H7 (cell line): Measurements from ENCODE around the gene CPNE4. TPM values are rescaled to one million over a fixed set of nuclear protein-coding genes. Genes with fewer than 3 reads are reported as not detected.
"Not testable (repeated sequence)": the region's sequence is repeated elsewhere in the genome, so short reads cannot be mapped to it uniquely, and the experiment has no call there.

ENCODE experiments used
- DNase-seq: peaks from one replicate; pipeline ENCODE4 v3.0.0; 2012
- H3K27me3 ChIP-seq: 2 replicates; pipeline ENCODE4 v1.6.0; 2011; ENCODE audit warnings: mild to moderate bottlenecking, low read length; ENCODE audit not compliant: control insufficient read depth, insufficient read depth
- H3K36me3 ChIP-seq: replicated peaks from 2 replicates; pipeline ENCODE4 v1.5.1; 2011; ENCODE audit warnings: low read length; ENCODE audit not compliant: control insufficient read depth, insufficient read depth
- H3K4me3 ChIP-seq: 2 replicates; pipeline ENCODE4 v1.5.1; 2011; ENCODE audit warnings: low read depth, mild to moderate bottlenecking, control low read depth, low read length, moderate library complexity; ENCODE audit not compliant: insufficient read depth
- total RNA-seq: library from RNA; depleted of rRNA; stranded (reverse); fragments of >200 nt; shearing (Covaris generic); gene quantifications from 2 replicates; pipeline ENCODE4 v1.2.3, GENCODE V29; 2014

The CPNE4 gene
- total RNA-seq, 1 experiment from 2014 or later: 0.83 TPM

DNA sequence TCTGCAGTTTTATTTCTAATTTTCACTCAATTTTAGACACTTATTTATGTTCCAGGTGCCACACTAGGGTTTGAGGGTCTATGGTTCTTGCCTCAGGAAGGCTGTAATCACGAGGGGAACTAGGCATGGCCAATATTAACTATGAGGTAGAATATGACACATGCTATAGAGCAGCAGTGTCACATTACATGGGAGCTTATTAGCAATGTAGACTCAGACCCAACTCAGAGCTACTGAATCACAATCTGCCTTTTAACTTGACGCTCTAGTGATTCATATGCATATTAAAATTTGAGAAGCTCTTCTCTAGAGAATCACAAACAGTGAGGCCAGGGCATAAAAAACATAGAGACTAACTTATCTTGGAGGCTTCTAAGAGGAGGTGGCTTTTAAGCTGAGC is 499.2 kb downstream of the CPNE4 start:
- DNase-seq: no peak
- no peaks in the 10 kb centered on the region for H3K36me3 ChIP-seq

DNA sequence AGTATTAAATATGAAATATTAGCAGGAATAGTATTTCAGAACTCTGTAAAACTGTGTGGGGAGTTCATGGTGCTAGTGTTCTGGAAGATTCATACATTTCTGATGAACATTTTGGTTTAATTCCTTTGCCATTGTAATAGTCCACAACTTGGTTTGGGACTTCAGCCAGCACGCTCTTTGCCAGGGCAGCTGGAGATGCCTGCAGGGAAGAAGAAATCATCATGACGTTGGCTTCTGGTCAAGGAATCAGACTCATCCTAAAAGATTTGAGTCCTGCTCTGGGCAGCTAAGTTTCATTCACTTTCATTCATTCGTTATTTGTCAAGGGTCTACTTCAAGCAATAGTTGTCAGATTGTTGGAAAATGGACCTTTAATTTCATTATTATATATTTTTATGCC is 499.7 kb downstream of the CPNE4 start:
- Histone ChIP-seq H3K27me3 (no peaks in the 10 kb centered on the region), H3K36me3 (no peaks in the 10 kb centered on the region)
- no peak for DNase-seq

More for the DNA sequence above, 499.2 kb downstream of the CPNE4 start:
- Histone ChIP-seq H3K27me3 (no peaks in the 10 kb centered on the region), H3K4me3 (no peak overlapping the region)

DNA sequence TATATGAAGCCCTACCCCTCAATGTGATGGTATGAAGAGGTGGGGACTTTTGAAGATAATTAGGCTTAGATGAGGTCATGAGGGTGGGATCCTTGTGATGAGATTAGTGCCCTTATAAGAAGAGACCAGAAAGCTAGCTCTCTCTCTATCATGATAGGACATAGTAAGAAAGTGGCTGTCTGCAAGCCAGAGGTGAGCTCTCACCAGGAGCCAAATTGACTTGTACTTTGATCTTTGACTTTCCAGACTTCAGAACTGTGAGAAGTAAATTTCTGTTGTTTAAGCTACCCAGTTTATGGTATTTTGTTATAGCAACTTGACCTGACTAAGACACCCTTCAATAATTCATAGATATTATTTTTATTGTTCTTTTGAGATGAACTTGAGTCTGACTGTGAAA is 502.2 kb downstream of the CPNE4 start:
- H3K36me3 ChIP-seq: no peaks in the 10 kb centered on the region
- H3K4me3 ChIP-seq: no peak overlapping the region
- no peak for DNase-seq
- H3K27me3 ChIP-seq: no peaks in the 10 kb centered on the region

More for the DNA sequence above, 499.7 kb downstream of the CPNE4 start:
- H3K4me3 ChIP-seq: no peak overlapping the region

DNA sequence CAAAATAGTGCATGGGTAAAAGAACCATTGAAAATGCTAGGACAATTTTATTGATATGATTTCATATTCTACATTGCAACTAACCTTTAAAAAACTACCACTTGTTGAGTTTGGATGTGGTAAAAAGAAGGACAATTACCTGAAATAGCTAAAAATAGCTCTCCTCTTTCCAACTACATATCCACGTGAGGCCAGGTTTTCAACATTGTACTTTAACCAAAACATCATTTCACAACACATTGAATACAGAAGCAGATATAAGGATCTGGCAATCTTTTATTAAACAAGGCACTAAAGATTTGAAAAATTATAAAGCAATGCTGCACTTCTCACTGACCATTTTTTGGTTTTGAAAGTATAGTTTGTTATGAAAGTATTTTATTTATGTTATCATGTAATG is 504.0 kb downstream of the CPNE4 start:
- no peak for DNase-seq
- Histone ChIP-seq H3K36me3 (no peaks in the 10 kb centered on the region), H3K27me3 (no peaks in the 10 kb centered on the region), H3K4me3 (no peak overlapping the region)

DNA sequence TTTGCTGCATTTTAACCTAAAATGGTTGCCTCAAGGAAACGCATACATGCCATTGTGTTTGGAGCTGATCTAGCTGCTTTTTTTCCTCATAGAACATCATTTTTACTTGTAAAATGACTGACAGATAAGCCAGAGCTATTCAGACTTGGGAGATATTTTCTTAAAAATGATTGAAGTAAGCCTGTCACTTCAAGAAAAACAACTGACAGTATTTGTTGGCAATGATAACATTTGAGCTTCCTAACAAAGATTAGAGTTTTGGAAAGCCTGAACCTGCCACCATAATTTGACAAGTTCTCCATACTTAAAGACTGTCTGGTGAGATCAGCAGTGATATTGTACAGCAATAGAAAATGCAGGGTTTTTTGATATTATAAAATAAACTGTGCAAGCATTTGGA is 504.4 kb downstream of the CPNE4 start:
- DNase-seq: no peak
- H3K4me3 ChIP-seq: no peak overlapping the region
- H3K27me3 ChIP-seq: no peaks in the 10 kb centered on the region
- no peaks in the 10 kb centered on the region for H3K36me3 ChIP-seq

DNA sequence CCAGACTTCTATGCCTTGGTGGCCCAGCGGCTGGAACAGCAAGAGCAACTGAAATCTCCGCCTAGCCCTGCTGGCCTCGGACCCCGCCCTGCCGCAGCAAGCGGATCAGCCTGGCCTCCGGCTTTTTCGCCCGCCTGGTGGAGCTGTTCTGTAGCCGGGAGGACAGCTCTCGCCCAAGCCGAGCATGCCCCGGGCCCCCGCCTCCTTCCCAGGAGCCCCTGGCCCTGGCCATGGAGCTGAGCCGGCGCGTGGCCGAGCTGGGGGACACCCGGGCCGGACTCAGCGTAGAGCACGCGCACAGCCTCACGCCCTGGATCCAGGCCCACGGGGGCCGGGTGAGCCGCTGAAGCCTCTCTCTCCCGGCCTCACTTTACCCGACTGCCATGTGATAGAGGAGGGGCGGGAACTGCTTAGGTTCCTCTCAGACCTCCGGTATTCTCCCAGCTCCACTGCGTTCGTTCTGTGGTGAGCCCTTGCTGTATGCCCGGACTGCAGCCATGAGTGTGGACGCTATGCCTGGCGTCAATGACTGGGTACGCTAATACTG is 507.9 kb downstream of the CPNE4 start:
- Histone ChIP-seq H3K36me3 (no peaks in the 10 kb centered on the region), H3K4me3 (no peak overlapping the region), H3K27me3 (no peaks in the 10 kb centered on the region)
- peak; percentile 86 for DNase-seq

DNA sequence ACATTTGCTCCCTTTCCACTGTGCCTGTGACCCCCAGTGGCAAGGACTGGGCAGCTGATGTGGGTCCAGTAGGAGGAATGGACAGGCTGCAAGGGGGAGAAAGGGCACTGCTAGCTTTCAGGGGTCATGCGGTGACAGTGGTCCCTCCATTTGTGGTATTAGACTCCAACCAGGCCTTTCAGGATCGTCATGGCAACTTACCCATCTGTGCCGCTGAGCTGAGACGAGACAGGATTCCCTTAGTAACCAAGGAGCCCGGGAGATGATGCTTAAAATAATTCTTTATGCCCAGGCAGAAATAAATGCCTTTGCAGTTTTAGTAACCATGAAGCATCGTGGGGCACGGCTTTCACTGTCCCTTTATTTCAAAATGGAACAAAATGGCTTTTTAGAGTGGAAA is 516.1 kb downstream of the CPNE4 start:
- Histone ChIP-seq H3K36me3 (no peaks in the 10 kb centered on the region), H3K4me3 (no peak overlapping the region), H3K27me3 (no peaks in the 10 kb centered on the region)
- DNase-seq: no peak

DNA sequence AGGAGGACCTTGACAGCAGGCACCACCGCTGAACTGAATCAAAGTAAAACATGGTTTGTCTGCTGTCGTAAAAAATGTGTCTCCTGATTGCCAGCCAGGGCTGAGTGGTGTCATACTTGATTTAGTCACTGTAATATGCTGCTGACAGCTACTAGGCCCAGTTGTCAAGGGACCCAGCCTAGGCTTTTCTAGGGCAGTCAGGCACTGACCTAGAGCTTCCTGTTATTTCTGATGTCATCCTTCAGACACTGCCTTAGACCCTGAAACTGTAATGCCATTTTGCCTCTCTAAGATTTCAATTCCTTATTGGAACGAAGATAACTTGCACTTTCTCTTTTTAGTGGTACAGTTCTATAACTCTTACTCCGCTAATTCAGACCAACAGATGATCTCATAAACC is 529.4 kb downstream of the CPNE4 start:
- DNase-seq: no peak
- no peaks in the 10 kb centered on the region for H3K27me3 ChIP-seq
- no peak overlapping the region for H3K4me3 ChIP-seq
- peaks cover 3% of the 10 kb centered on the region; the same call in 1 of the 2 replicates for H3K36me3 ChIP-seq

DNA sequence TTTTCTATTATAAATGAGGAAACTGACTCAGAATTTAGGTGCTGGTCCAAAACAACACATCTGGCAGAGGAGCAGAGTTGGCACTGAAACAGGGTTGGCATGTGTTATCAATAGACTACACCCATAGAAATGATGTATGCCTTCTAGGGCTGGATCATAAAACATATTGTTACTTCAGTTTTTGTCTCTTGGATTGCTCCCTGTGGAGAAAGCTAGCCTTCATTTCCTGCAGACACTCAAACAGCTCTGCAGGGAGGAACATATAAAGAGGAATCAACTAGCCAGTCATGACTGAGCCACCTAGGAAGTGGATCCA is 531.5 kb downstream of the CPNE4 start:
- H3K4me3 ChIP-seq: peak overlapping the region; percentile 90
- H3K36me3 ChIP-seq: peaks cover 12% of the 10 kb centered on the region
- H3K27me3 ChIP-seq: no peaks in the 10 kb centered on the region
- no peak for DNase-seq

DNA sequence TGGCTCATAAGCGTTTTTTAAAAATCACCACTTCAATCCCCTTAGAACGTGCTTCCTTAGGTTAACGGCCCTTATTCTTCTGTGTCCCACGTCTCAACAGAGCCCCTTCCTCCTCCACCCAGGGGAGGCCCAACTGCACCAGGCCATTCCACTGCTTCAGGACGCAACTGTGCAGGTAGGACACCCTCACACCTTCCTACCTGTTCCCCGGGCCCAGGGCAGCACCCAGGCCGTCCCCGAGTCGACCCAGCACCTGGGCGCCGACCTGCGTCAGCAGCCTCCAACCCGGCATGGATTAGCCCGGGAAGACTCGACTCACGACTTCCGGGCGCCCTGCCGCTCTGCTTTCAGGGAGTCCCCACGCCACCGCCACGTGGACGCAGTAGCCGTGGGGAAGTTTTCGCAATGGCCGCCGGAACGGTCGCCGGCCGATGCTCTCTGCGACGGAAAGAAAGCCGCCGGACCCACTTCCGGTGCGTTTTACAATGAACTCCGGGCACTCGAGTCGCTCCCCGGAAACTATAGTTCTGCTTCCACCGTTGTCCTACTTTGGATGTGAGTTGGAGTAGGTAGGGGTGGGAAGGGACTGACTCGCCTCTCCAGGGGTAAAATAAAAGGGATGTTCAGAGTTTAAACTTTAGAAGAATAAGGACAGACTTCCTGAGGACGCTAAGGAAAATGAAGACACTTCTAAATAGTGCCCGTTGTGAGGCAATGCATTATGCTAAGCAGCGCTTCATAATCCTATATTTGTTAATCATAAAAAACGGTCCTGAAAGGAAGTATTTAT is 532.1 kb downstream of the CPNE4 start, which contains the start of gene MRPL3:
MRPL3 (minus strand) TSS at position 442 of the 790 bp plus-strand sequence; CDS start at position 292, 150 bp downstream.
- H3K4me3 ChIP-seq: peak within 1 kb of the TSS; percentile 90
- H3K36me3 ChIP-seq: peaks cover 17% of the 10 kb centered on the region
- H3K27me3 ChIP-seq: no peaks in the 10 kb centered on the region
- DNase-seq: peak; percentile 74

DNA sequence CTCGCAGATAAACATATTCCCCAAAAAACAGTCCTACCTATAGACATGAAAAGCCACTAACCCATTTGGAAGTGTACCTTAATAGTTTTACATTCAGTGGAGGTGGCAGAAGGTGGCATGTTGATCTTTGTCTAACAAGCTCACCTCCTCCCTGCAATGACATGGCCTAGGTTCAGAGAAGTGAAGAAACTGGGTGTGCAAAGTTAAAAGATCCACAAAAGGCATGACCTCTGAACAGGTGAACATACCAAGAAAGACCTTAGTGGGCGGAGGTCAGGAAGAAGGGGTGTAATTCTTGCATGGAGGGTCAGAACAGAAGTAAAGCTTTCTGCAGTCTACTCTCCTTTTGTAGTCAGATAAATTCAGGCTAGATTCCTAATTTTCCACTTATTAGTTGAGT is 532.9 kb downstream of the CPNE4 start:
- H3K36me3 ChIP-seq: peaks cover 21% of the 10 kb centered on the region

DNA sequence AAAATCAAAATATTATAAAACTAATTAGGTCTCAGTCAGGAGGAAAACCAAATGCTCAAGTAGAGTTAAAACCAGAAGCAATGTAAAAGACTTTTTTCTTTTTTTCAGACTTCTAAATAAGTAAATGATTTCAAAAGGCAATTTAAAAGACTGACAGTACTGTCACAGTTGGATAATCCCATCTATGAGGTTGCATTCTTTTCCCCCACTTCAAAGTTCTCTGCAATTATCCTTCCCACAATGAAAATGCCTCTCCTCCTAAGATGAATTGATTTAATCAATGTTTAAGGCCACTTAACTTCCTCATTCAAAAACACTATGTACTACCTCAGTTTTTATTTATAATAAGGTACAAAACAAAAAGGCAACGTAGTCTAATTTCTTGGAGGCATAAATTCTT is 540.1 kb downstream of the CPNE4 start:
- Histone ChIP-seq H3K27me3 (no peaks in the 10 kb centered on the region), H3K4me3 (no peak overlapping the region), H3K36me3 (peaks cover 20% of the 10 kb centered on the region)
- DNase-seq: no peak

More for the DNA sequence above, 532.9 kb downstream of the CPNE4 start:
- peak; percentile 13 for DNase-seq
- Histone ChIP-seq H3K27me3 (no peaks in the 10 kb centered on the region), H3K4me3 (peak overlapping the region; percentile 90)

DNA sequence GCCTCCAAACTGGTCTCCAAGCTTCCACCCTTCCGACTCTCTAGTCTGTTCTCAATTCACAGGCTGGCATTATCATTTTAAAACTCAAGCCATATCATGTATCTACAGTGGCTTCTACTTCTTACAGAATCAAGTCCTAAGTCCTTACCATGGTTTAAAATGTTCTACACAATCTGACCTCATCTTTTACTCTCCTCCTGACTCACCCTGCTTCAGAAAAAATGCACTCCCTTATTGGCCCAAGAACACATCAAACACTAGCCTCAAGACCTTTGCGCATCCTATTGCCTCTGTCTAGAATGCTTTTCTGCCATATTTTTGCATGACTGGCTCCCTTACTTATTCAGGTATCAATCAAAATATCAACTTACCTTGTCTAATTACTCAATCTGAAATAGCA is 543.0 kb downstream of the CPNE4 start:
- Histone ChIP-seq H3K4me3 (no peak overlapping the region), H3K27me3 (no peaks in the 10 kb centered on the region), H3K36me3 (peaks cover 7% of the 10 kb centered on the region)
- DNase-seq: no peak

DNA sequence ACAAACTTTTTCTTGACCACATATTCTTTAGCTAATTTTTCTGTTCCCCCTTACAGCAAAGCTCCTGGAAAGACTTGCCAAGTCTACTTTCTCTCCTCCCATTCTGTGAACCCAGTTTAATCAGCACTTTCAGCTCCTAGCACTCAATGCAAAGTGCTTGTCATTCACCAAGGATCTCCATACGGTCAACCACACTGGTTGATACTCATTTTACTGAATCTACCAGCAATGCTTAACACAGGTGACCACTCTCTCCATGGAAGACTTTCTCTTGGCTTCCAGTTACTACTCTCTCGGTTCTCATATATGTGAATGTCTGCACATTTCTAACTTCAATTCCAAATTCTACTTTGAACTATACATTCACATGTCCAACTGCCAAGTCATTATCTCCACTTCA is 543.7 kb downstream of the CPNE4 start:
- H3K36me3 ChIP-seq: peaks cover 7% of the 10 kb centered on the region
- DNase-seq: no peak
- no peak overlapping the region for H3K4me3 ChIP-seq

DNA sequence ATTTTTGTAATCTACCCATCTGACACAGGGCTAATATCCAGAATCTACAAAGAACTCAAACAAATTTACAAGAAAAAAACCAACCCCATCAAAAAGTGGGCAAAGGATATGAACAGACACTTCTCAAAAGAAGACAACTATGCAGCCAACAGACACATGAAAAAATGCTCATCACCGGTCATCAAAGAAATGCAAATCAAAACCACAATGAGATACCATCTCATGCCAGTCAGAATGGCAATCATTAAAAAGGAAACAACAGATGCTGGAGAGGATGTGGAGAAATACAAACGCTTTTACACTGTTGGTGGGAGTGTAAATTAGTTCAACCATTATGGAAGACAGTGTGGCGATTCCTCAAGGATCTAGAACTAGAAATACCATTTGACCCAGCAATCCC is 548.3 kb downstream of the CPNE4 start:
- H3K4me3 ChIP-seq, H3K36me3 ChIP-seq, H3K27me3 ChIP-seq, DNase-seq: not testable (repeated sequence)

More for the DNA sequence above, 543.7 kb downstream of the CPNE4 start:
- H3K27me3 ChIP-seq: no peaks in the 10 kb centered on the region
